Mucosa of descending colon (tissue), 3 donors: ENCODE measurements around the gene METTL8. TPM values are rescaled to one million over a fixed set of nuclear protein-coding genes. Genes with fewer than 3 reads are reported as not detected.

Experiments used
- ATAC-seq: fragments of 200-7000 bp; cut with Tn5 transposase; one replicate; pipeline ENCODE4 v1.9.1; 2020; ENCODE audit warnings: mild to moderate bottlenecking, moderate library complexity
- DNase-seq, 3 donors: peaks; one replicate each; pipeline ENCODE4 v3.0.0-alpha.2; 2020
- H3K36me3 ChIP-seq: fragments of 200-600 bp; one replicate; pipeline ENCODE4 v1.8.0; 2021; ENCODE audit warnings: low read depth, mild to moderate bottlenecking
- H3K4me1 ChIP-seq: fragments of 200-600 bp; one replicate; pipeline ENCODE4 v1.8.0; 2021; ENCODE audit warnings: low read depth, mild to moderate bottlenecking
- H3K4me3 ChIP-seq: fragments of 200-600 bp; one replicate; pipeline ENCODE4 v1.8.0; 2021; ENCODE audit warnings: mild to moderate bottlenecking
- H3K9me3 ChIP-seq: fragments of 200-600 bp; one replicate; pipeline ENCODE4 v1.8.0; 2021; ENCODE audit warnings: mild to moderate bottlenecking
- intact Hi-C, 2 donors: fragments of 100-400 bp; cut with DNase I in 1 of 2; cut with micrococcal nuclease in 1 of 2; formaldehyde crosslinking; loops; one replicate each; pipeline versions ENCODE4 v1.11.0 to v1.11.1; 2022; cut with DNase I, micrococcal nuclease
- total RNA-seq, 3 donors: library from RNA; stranded (reverse); fragmentation: NEBNext Ultra II Directional in 2 of 3; extraction: Animal tissue kit (Norgen Biotek cat#: 25700) in 2 of 3; gene quantifications; one replicate each; pipeline versions ENCODE4 v1.2.1 to v1.2.4, GENCODE V29; 2021 to 2023
- TF ChIP-seq, protein P1 (sequence below): fragments of 200-600 bp; IDR thresholded peaks from one replicate; pipeline ENCODE4 v1.8.0; 2022; ENCODE audit warnings: antibody characterized with exemption, mild to moderate bottlenecking
- donor health status: DM: no; HTN: no; CAD: no; lungs with moderate emphysema.
- donor health status: DM: no; HTN: no; CAD: no.
- donor health status: DM: no; HTN: yes; CAD: no.

Gene METTL8
- total RNA-seq, 3 donors from 2014 or later: 15.9 to 44.9 (median 20.7) TPM

DNA sequence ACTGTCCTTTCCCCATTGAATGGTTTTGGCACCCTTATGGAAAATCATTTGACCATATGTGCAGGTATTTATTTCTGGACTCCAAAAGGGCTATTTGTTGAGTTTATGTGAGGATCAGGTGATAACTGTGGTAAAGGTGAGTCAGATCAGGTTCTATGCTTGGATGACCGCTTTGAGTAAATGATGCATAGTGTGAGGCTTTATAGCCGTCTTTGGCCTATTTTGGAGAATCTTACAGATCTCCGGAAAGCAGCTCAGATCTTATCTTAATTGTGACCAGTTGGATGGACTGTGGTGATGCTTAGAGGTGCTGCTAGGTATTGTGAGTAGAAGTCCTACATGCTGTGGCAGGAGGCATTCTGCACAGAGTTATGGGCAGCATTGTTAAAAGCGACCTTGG is 126.2 kb downstream of the METTL8 start:
- H3K36me3 ChIP-seq: no peaks in the 10 kb centered on the region
- H3K9me3 ChIP-seq: peaks cover 11% of the 10 kb centered on the region
- ATAC-seq (no peak), DNase-seq (no peak)
- intact Hi-C loops: no loop called here
- H3K4me3 ChIP-seq: no peak overlapping the region
- no peaks in the 10 kb centered on the region for H3K4me1 ChIP-seq
- TF ChIP-seq, protein P1, sequence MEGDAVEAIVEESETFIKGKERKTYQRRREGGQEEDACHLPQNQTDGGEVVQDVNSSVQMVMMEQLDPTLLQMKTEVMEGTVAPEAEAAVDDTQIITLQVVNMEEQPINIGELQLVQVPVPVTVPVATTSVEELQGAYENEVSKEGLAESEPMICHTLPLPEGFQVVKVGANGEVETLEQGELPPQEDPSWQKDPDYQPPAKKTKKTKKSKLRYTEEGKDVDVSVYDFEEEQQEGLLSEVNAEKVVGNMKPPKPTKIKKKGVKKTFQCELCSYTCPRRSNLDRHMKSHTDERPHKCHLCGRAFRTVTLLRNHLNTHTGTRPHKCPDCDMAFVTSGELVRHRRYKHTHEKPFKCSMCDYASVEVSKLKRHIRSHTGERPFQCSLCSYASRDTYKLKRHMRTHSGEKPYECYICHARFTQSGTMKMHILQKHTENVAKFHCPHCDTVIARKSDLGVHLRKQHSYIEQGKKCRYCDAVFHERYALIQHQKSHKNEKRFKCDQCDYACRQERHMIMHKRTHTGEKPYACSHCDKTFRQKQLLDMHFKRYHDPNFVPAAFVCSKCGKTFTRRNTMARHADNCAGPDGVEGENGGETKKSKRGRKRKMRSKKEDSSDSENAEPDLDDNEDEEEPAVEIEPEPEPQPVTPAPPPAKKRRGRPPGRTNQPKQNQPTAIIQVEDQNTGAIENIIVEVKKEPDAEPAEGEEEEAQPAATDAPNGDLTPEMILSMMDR: no peak

DNA sequence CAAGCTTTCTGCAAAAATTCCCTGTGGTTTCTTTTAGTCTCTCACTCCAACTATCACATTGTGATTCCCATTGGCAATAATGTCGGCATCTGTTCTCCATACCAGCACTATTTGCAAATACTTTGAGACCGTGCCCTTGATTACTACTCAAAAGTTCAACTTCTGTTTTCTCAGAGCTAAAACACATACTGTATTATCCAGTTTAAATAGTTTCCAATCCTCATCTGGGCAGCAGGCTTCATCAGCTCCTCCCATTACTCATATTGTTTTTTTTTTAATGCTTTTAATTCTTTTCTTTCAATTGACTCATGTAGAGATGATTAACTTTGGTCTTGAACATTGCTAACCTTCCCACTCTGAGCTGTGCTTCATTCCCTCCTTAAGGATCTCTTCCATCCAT is 135.8 kb downstream of the METTL8 start:
- TF ChIP-seq, protein P1: no peak
- ATAC-seq (no peak), DNase-seq (no peak)
- Histone ChIP-seq H3K4me3 (no peak overlapping the region), H3K36me3 (no peaks in the 10 kb centered on the region), H3K4me1 (no peaks in the 10 kb centered on the region), H3K9me3 (no peaks in the 10 kb centered on the region)
- intact Hi-C loops: no loop called here

DNA sequence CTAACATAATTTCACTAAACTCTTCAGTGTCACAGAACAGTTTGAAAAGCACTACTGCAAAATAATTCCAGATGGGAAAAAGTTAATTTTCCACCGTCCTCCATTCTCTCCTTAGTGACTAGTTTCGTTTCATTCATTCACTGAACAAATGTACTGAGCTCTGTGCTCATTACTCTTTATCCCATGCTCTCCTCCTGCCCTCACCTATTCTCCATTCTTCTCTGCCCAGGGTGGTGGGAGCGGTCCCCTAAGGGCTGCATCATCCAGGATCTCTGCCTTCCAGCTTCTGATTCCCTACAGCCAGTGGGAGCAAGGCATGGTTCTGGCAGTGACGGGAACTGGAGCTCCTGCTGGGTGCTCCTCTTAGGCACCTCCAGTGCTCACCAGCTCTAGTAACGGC is 139.2 kb downstream of the METTL8 start:
- Histone ChIP-seq H3K36me3 (no peaks in the 10 kb centered on the region), H3K9me3 (no peaks in the 10 kb centered on the region), H3K4me1 (no peaks in the 10 kb centered on the region), H3K4me3 (no peak overlapping the region)
- ATAC-seq: no peak
- no peak for DNase-seq
- TF ChIP-seq, protein P1: no peak
- intact Hi-C loops: no loop called here

DNA sequence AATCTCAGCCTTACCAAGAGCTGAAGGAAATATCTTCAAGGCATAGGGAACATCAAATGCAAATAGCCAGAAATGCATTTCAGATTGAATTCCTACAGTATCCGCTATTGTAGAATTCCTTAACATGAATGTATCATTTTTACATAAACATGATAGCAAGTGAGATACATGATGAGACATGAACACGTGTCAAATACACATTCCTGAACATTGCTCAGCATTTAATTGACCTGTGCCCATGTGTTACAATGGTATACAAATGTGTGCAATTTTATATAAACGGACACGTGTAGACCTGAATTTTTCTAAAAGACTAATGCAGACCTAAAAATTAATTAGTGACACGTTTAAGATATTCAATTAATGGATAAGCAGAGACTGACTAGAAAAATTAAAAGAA is 140.1 kb downstream of the METTL8 start:
- intact Hi-C loops: no loop called here

GRCh38 chr2:171289991-171290390 is 143.8 kb downstream of the METTL8 start:
- intact Hi-C loops: no loop called here
- TF ChIP-seq, protein P1: no peak
- Histone ChIP-seq H3K9me3 (no peaks in the 10 kb centered on the region), H3K36me3 (no peaks in the 10 kb centered on the region), H3K4me3 (no peak overlapping the region), H3K4me1 (no peaks in the 10 kb centered on the region)
- no peak for ATAC-seq
- no peak for DNase-seq

More for the DNA sequence above, 140.1 kb downstream of the METTL8 start:
- TF ChIP-seq, protein P1: no peak
- DNase-seq (no peak), ATAC-seq (no peak)
- Histone ChIP-seq H3K36me3 (no peaks in the 10 kb centered on the region), H3K9me3 (no peaks in the 10 kb centered on the region), H3K4me1 (no peaks in the 10 kb centered on the region), H3K4me3 (no peak overlapping the region)

DNA sequence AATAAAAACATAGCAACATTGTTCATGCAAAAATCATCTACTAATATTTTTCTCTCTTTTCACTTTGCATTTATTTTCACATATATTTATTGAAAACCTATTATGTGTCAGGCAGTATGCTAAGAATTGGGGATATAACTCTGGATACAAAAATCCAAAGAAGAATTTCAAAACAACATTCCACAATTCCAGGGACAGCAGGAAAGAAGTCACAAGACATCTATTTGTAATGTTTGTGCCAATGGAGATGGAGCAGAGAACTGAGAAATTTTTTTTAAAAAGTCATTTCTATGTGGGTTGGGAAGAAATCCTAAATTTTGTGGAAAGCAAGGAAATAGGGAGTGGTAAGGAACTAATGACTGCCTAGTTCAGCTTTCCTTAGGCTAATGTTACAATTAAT is 144.5 kb downstream of the METTL8 start:
- ATAC-seq (no peak), DNase-seq (no peak)
- H3K36me3 ChIP-seq: no peaks in the 10 kb centered on the region
- H3K9me3 ChIP-seq: no peaks in the 10 kb centered on the region
- TF ChIP-seq, protein P1: no peak
- no peaks in the 10 kb centered on the region for H3K4me1 ChIP-seq
- intact Hi-C loops: no loop called here
- H3K4me3 ChIP-seq: no peak overlapping the region
